ENCODE measurements around the gene THBS3. TPM values are rescaled to one million over a fixed set of nuclear protein-coding genes. Genes with fewer than 3 reads are reported as not detected.

Gene THBS3
- total and polyA plus RNA-seq, 9 of the 15 experiments (the other 6 are each of a cell fraction or from before 2014, with no cell fraction given) = 0.59 to 8.3 (median 3.2) TPM

- peak; percentile 46 for TF ChIP-seq NR2C2 (CRISPR knock-in tag; IDR thresholded peaks at IDR 0.05)
- TF ChIP-seq NR2C2 (tag; IDR thresholded peaks at IDR 0.05) = peak; percentile 75
- TF ChIP-seq ZFX (CRISPR knock-in tag; IDR thresholded peaks at IDR 0.05) = peak; percentile 81
- TF ChIP-seq KDM4B (IDR thresholded peaks at IDR 0.05; ENCODE audit: borderline replicate concordance in 2 of 2, low read depth in 1 of 2) = peak in 1 of 2 experiments; percentile 62; a peak in 1 of 4 replicates
- no peak for TF ChIP-seq CREB3 (tag; conservative IDR thresholded peaks at IDR 0.05; ENCODE audit: low read depth)
- 0 out of 2 replicates have a peak, but pooled peaks have one; percentile 6 for TF ChIP-seq ZNF766 (CRISPR knock-in tag; conservative IDR thresholded peaks at IDR 0.05)
- TF ChIP-seq TEAD1 (CRISPR knock-in tag; IDR thresholded peaks at IDR 0.05) = 0 out of 4 replicates have a peak, but pooled peaks of 1 of the 2 experiments have one; percentile 81
- TF ChIP-seq E2F6 (IDR thresholded peaks at IDR 0.05; ENCODE audit: borderline replicate concordance in 1 of 2, extremely low read depth in 1 of 2, insufficient read depth in 1 of 2, insufficient read length in 1 of 2, low read depth in 1 of 2, low read length in 1 of 2, poor library complexity in 1 of 2, severe bottlenecking in 1 of 2) = peak in 1 of 2 experiments; percentile 54
- no peak for TF ChIP-seq MIER1 (IDR thresholded peaks at IDR 0.05; ENCODE audit: low read depth)
- TF ChIP-seq PRDM10 (IDR thresholded peaks at IDR 0.05; ENCODE audit: partially characterized antibody) = peak; percentile 47
These were observed 14.3 kb downstream of the THBS3 start (continued) for GRCh38 chr1:155193275-155193990.
